COLO668 (cell line): ENCODE data around the gene RANBP6.
"Not testable (repeated sequence)": the region's sequence is repeated elsewhere in the genome, so short reads cannot be mapped to it uniquely, and the experiment has no call there.

Experiments used
- DNase-seq: peaks from one replicate; lab custom pipeline; 2025; ENCODE audit not compliant: unreplicated experiment; lab: John Stamatoyannopoulos, UW

Gene RANBP6

GRCh38 chr9:6015278-6016157 lies at the start of gene RANBP6:
Gene RANBP6, minus strand, starts transcription at chr9:6015624. Its CDS starts 17 bp downstream, at chr9:6015607.
- peak; percentile 91 for DNase-seq

DNA sequence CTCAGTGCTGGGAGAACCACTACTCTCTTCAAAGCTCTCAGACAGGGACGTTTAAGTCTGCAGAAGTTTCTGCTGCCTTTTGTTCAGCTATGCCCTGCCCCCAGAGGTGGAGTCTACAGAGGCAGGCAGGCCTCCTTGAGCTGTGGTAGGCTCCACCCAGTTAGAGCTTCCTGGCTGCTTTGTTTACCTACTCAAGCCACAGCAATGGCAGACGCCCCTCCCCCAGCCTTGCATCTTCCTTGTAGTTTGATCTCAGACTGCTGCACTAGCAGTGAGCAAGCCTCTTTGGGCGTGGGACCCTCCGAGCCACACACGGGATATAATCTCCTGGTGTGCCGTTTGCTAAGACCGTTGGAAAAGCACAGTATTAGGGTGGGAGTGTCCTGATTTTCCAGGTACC lies 47.7 kb upstream of the RANBP6 start:
- not testable (repeated sequence) for DNase-seq

GRCh38 chr9:6055666-6056065 lies 40.2 kb upstream of the RANBP6 start:
- no peak for DNase-seq

DNA sequence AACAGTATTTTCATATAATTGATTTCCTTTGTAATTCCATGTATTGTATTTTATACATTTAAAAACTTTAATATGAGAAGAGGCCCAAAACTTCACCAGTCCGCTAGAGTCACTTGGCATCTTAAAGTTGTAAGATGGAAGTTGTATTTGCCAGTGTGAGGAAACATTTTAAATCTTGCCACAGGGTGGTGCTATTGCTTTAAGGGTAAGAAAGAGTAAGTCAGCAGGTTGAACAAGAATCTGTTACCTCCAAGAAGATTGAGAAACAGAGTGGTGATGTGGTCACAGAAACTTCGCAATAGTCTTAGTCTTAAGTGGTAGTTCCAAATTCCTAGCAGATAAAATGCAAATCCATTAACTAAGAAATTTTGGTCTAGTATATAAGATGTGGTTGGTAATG lies 39.8 kb upstream of the RANBP6 start:
- DNase-seq: peak; percentile 28

- DNase-seq: peak; percentile 53
Observed at GRCh38 chr9:6054280-6055099, 39.1 kb upstream of the RANBP6 start.

DNA sequence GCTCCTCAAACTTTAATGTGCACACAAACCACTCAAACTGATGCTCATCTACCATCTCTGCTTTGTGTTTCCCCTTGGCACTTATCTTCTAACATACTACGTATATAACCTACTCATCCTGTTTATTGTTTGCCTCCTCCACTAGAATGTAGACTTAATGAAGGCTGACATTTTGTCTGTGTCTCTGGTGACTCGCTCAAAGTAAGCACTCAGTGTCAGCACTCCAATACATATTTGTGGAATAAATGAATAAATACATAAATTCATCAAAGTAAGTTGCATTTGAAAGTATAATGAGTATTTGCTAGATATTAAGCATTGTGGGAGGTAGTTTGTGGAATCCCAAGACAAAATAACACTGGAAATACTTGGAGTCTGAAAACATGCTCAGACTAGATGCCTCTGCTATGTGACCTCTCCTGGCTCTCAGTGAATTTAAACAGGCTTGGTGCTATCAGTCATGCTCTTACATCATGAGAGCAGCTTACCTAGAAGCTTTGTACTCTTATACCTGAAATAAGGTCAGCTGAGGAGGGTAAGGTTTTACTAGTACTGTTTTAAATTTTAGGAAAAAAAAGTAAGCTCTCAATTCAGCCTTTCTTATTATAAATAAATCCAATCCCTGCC lies 37.0 kb upstream of the RANBP6 start:
- DNase-seq: no peak

GRCh38 chr9:6051511-6051950 lies 36.1 kb upstream of the RANBP6 start:
- no peak for DNase-seq

DNA sequence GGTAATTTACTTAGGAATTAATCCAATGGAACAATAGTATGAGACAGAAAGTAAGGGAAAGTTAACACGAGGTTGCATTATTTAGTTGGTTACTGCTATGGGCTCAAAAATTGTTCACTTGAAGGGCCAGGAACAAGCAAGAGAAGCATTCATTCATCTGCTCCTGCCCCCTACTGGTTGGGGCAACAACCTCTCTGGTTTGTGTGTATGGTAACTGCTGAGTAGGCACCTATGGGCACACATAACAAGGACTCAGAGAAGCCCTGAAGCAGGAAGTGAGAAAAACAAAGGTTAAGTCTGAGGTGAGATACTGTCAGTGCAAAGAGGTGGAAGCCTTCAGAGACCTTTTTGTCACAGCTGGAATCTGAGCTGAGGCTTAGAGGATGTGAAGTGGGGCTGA lies 34.4 kb upstream of the RANBP6 start:
- no peak for DNase-seq

GRCh38 chr9:6048039-6048438 lies 32.6 kb upstream of the RANBP6 start:
- no peak for DNase-seq

GRCh38 chr9:6047020-6047419 lies 31.6 kb upstream of the RANBP6 start:
- DNase-seq: no peak

DNA sequence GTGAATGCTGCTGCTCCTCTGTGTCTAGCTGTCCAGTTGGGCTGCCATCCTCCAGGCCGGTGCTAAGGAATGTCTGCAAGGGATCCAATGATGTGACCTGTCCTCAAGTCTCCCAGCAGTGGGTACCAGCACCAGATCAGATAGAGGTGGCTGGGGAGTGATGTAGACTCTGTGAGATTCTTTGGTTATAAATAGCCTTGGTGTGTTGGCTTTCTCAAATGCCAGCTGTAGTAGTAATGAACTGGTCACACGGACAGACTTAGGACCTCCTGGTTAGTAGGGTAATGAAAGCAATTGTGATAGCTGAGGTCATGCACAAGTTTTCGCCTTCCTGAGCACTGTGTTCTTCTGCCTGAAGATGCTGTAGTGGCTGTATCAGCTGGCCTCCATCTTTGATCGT lies 29.9 kb upstream of the RANBP6 start:
- DNase-seq: no peak

- no peak for DNase-seq
Observed at GRCh38 chr9:6040077-6040476, 24.7 kb upstream of the RANBP6 start.

DNA sequence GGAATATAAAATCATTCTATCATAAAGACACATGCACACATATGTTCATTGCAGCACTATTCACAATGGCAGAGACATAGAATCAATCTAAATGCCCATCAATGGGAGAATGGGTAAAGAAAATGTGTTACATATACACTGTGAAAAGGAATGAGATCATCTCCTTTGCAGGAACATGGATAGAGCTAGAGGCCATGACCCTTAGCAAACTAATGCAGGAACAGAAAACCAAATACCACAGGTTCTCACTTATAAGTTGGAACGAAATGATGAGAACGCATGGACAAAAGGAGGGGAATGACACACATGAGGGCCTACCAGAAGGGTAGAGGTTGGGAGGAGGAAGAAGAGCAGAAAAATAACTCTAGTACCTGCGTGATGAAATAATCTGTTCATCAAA lies 21.0 kb upstream of the RANBP6 start:
- DNase-seq: no peak

DNA sequence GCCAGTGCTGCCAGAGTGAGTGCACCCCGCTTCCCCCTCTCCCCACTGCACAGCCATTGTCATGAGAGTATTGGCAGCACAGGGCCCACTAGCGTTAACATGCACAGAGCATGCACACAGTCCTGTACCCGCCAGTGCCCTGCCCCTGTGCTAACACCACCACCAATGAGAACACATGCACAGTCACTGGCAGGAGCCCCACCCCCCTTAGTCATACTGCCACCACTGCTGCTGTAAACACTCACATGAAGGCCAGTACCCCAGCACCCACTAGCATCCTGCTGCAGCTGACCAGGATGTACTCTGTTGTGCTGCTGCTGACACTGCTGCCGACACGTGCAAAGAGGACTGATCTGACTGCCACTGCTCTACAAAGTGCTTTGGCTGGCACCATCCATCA lies 19.5 kb upstream of the RANBP6 start:
- DNase-seq: no peak

DNA sequence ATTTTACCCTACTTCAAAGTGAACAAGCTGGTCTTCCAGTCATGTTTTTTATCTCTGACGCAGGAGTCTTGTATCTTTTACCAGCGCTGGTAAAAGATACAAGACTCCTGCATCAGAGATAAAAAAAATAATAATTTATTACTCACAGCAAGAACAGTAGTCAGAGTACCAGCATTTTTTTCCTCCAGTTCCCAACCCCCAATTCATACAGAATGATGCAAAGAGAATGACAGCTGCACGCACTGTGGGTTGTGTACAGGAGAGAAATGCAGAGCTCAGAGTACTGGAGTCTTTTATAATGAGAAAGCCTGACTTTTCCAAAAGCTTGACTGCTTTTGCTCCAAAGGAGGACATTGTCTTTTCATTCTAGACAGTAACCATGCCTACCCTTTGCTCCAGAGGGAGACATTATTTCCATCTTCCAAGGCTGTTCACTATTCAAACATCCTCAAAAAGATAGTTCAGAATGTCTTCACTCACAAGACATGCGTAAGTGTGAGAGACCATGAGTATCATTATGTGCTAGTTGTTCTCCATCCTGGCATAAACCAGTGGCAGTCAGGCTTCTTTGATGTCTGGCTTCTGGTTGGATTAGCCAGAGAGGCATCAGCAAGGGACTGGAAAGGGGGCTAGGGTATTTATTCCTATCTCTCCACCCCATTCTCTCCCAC lies 14.3 kb upstream of the RANBP6 start:
- no peak for DNase-seq

GRCh38 chr9:6024035-6024554 lies 8.7 kb upstream of the RANBP6 start:
- DNase-seq: peak; percentile 5

- not testable (repeated sequence) for DNase-seq
Observed at GRCh38 chr9:6016975-6017374, 1.6 kb upstream of the RANBP6 start.

GRCh38 chr9:6014670-6015270 lies 654 bp downstream of the RANBP6 start:
- no peak for DNase-seq

- peak; percentile 94 for DNase-seq
Observed at GRCh38 chr9:6008169-6008979, 7.0 kb downstream of the RANBP6 start.
